Right lobe of liver (tissue), 6 donors: ENCODE measurements around the gene GPALPP1. TPM values are rescaled to one million over a fixed set of nuclear protein-coding genes. Genes with fewer than 3 reads are reported as not detected.

Experiments used
- ATAC-seq, 4 donors: fragments of 200-7000 bp; cut with Tn5 transposase; one replicate each; pipeline ENCODE4 v1.9.1; 2020; ENCODE audit warnings: mild to moderate bottlenecking in 4 of 4, moderate library complexity in 4 of 4
- DNase-seq, 3 donors: peaks; one replicate each; pipeline ENCODE4 v3.0.0-alpha.2; 2020
- H3K27ac ChIP-seq, 3 donors: fragments of 200-600 bp; one replicate each; pipeline ENCODE4 v1.8.0; 2022
- H3K27me3 ChIP-seq, 2 donors: fragments of 200-600 bp; one replicate each; pipeline ENCODE4 v1.8.0; 2022
- H3K36me3 ChIP-seq, 4 donors: fragments of 200-600 bp; sonication (generic) in 1 of 4; one replicate each; pipeline versions ENCODE4 v1.5.1 to v1.8.0; 2017 to 2022; ENCODE audit warnings: control low read depth in 1 of 4
- H3K4me1 ChIP-seq, 4 donors: fragments of 200-600 bp; sonication (generic) in 1 of 4; one replicate each; pipeline versions ENCODE4 v1.5.1 to v1.8.0; 2017 to 2022; ENCODE audit warnings: control low read depth in 1 of 4
- H3K4me3 ChIP-seq, 3 donors: fragments of 200-600 bp; one replicate each; pipeline ENCODE4 v1.8.0; 2022
- H3K9me3 ChIP-seq, 4 donors: fragments of 200-600 bp; sonication (generic) in 1 of 4; one replicate each; pipeline versions ENCODE4 v1.5.1 to v1.8.0; 2017 to 2022; ENCODE audit warnings: control low read depth in 1 of 4
- CTCF ChIP-seq, 4 donors: fragments of 200-600 bp in 3 of 4; fragments of 450-650 bp in 1 of 4; IDR thresholded peaks; one replicate each; pipeline versions ENCODE4 v1.5.1 to v1.8.0; 2016 to 2022; ENCODE audit warnings: antibody characterized with exemption in 4 of 4, mild to moderate bottlenecking in 2 of 4
- POLR2A ChIP-seq: fragments of 450-650 bp; IDR thresholded peaks from one replicate; pipeline ENCODE4 v1.6.1; 2017; ENCODE audit warnings: antibody characterized with exemption, mild to moderate bottlenecking
- WGBS: methylation state at CpG from one replicate; pipeline ENCODE4 v1.1.6; 2018; ENCODE audit warnings: low coverage, low lambda C conversion rate; ENCODE audit not compliant: insufficient coverage; ENCODE audit errors: missing lambda C conversion rate; 5-methylcytosine and 5-hydroxymethylcytosine counted together
- intact Hi-C, 2 donors: fragments of 100-400 bp; cut with DNase I; formaldehyde crosslinking; loops; one replicate each; pipeline versions ENCODE4 v1.11.2 to v1.14.1; 2022
- total RNA-seq, 6 experiments: library from RNA; depleted of rRNA in 2 of 6; stranded (reverse); fragments of >200 nt in 2 of 6; fragmentation: NEBNext Ultra II Directional in 3 of 6; extraction: Animal tissue kit (Norgen Biotek cat#: 25700) in 3 of 6; gene quantifications; one replicate each; pipeline versions ENCODE4 v1.1.0 to v1.2.4, GENCODE V29; 2016 to 2023
- donor health status: DM: no; HTN: yes; CAD: no.
- donor health status: DM: no; HTN: no; CAD: no.
- donor health status: DM: no; HTN: no; CAD: no.
- donor health status: DM: no; HTN: yes; CAD: no.
- donor health status: DM: no; HTN: yes; CAD: no.

GPALPP1 gene
- total RNA-seq, 6 experiments from 2014 or later, result 6.8 to 10.0 (median 8.4) TPM

- H3K4me1 ChIP-seq, result no peaks in the 10 kb centered on the region
- 39% methylated on average over 7 of the region's 9 CpGs for WGBS
- peak in 2 of 3 donors; percentile 31 to 55 for DNase-seq
- ATAC-seq, result peak; percentile 49 to 62 (median 56)
- no peak for TF ChIP-seq POLR2A
- no peak for TF ChIP-seq CTCF (IDR thresholded peaks at IDR 0.05)
- H3K36me3 ChIP-seq, result peaks cover 0 to 21% (median 3%) of the 10 kb centered on the region in 4 donors
- H3K27ac ChIP-seq, result no peak overlapping the region
- no peaks in the 10 kb centered on the region for H3K27me3 ChIP-seq
- intact Hi-C loops, result loop anchor here in 1 of 2 donors (10.0 kb wide), 1 partner anchor 489 kb away; no protein-coding TSS in a partner anchor
- no peak overlapping the region for H3K4me3 ChIP-seq
- no peaks in the 10 kb centered on the region for H3K9me3 ChIP-seq
These were observed 15.1 kb upstream of the GPALPP1 start for GRCh38 chr13:44974056-44974793.

GRCh38 chr13:44976196-44976595, 13.1 kb upstream of the GPALPP1 start:
- H3K9me3 ChIP-seq, result no peaks in the 10 kb centered on the region
- WGBS, result 87% methylated on average over 3 of the region's 3 CpGs
- peaks cover 0 to 38% (median 3%) of the 10 kb centered on the region in 4 donors for H3K36me3 ChIP-seq
- H3K27me3 ChIP-seq, result no peaks in the 10 kb centered on the region
- H3K4me1 ChIP-seq, result no peaks in the 10 kb centered on the region
- ATAC-seq (no peak), DNase-seq (no peak)
- intact Hi-C loops, result loop anchor here in 1 of 2 donors (10.0 kb wide), 1 partner anchor 491 kb away; no protein-coding TSS in a partner anchor
- no peak for TF ChIP-seq CTCF (IDR thresholded peaks at IDR 0.05)
- no peak for TF ChIP-seq POLR2A
- no peak overlapping the region for H3K4me3 ChIP-seq
- no peak overlapping the region for H3K27ac ChIP-seq

- ATAC-seq (no peak), DNase-seq (no peak)
- no peaks in the 10 kb centered on the region for H3K9me3 ChIP-seq
- H3K4me3 ChIP-seq, result no peak overlapping the region
- no peaks in the 10 kb centered on the region for H3K4me1 ChIP-seq
- no peak for TF ChIP-seq CTCF (IDR thresholded peaks at IDR 0.05)
- no peak for TF ChIP-seq POLR2A
- H3K27ac ChIP-seq, result no peak overlapping the region
- WGBS, result 52% methylated on average over 1 of the region's 1 CpG
- no peaks in the 10 kb centered on the region for H3K27me3 ChIP-seq
- H3K36me3 ChIP-seq, result peaks cover 0 to 32% (median 3%) of the 10 kb centered on the region in 4 donors
- intact Hi-C loops, result loop anchor here in 1 of 2 donors (10.0 kb wide), 1 partner anchor 492 kb away; no protein-coding TSS in a partner anchor
These were observed 12.3 kb upstream of the GPALPP1 start for GRCh38 chr13:44976949-44977583.

GRCh38 chr13:44978328-44978727, 11.0 kb upstream of the GPALPP1 start:
- TF ChIP-seq POLR2A, result no peak
- peak in 1 of 4 donors; percentile 6 for TF ChIP-seq CTCF (IDR thresholded peaks at IDR 0.05)
- Histone ChIP-seq H3K9me3 (no peaks in the 10 kb centered on the region), H3K36me3 (peaks cover 0 to 32% (median 3%) of the 10 kb centered on the region in 4 donors), H3K27ac (no peak overlapping the region), H3K4me3 (no peak overlapping the region), H3K4me1 (no peaks in the 10 kb centered on the region), H3K27me3 (no peaks in the 10 kb centered on the region)
- ATAC-seq (no peak), DNase-seq (no peak)
- intact Hi-C loops, result loop anchor here in 1 of 2 donors (10.0 kb wide), 1 partner anchor 494 kb away; no protein-coding TSS in a partner anchor
- WGBS, result 100% methylated on average over 1 of the region's 1 CpG
